ENCODE measurements around the gene RHOB. TPM values are rescaled to one million over a fixed set of nuclear protein-coding genes. Genes with fewer than 3 reads are reported as not detected.

RHOB gene
- total and polyA plus RNA-seq, 2 of the 13 experiments (the other 11 are each of a cell fraction or from before 2014, with no cell fraction given), result 192 to 268 TPM

- Histone ChIP-seq H3K9ac (ENCODE audit: insufficient read depth, low read depth, low read length) (peak overlapping the region; percentile 99), H4K20me1 (ENCODE audit: insufficient read depth, low read length) (peaks cover 37% of the 10 kb centered on the region), H2AFZ (ENCODE audit: low read length) (no peak overlapping the region), H3K4me3 (replicated peaks in 1 of 3; ENCODE audit: insufficient read depth in 1 of 3, low read depth in 2 of 3, low read length in 3 of 3) (peak overlapping the region in 2 of 3 experiments; percentile 78 to 97; a peak in 2 of 6 replicates), H3K4me1 (ENCODE audit: insufficient read depth, low read length) (peaks cover 48% of the 10 kb centered on the region), H3K36me3 (replicated peaks in 1 of 2; ENCODE audit: control insufficient read depth in 1 of 2, insufficient read depth in 2 of 2, low read length in 2 of 2) (peaks cover 2 to 14% of the 10 kb centered on the region in 2 experiments; a peak in 4 of 5 replicates), H3K27ac (ENCODE audit: extremely low read length, insufficient read depth, low read length) (peak overlapping the region; percentile 92), H3K27me3 (ENCODE audit: control insufficient read depth in 1 of 2, insufficient read depth in 2 of 2, low read length in 2 of 2) (no peaks in the 10 kb centered on the region; a peak in 1 of 5 replicates), H3K9me3 (ENCODE audit: low read length) (no peaks in the 10 kb centered on the region), H3K79me2 (ENCODE audit: insufficient read depth, low read length) (peaks cover 35% of the 10 kb centered on the region), H3K4me2 (ENCODE audit: low read depth, low read length) (peak overlapping the region; percentile 85)
- DNase-seq (ENCODE audit: low spot score) (peak; percentile 87), ATAC-seq (peak; percentile 10), FAIRE-seq (peak; percentile 77)
- BruUV-seq (replicated peaks), result no TSS peak
- WGBS (ENCODE audit: low lambda C conversion rate), result 11% methylated on average over 6 of the region's 6 CpGs
- ChIA-PET CTCF (ENCODE audit: low intra/inter-chr PET ratio, low total read pairs) (interaction anchor here (1.2 to 2.0 kb wide), 2 partner anchors 75 to 185 kb away, joined by 3 to 5 read pairs; no protein-coding TSS in a partner anchor), POLR2A (interaction anchor here (0.7 to 18.3 kb wide), 31 partner anchors 8 to 217 kb away, joined by 3 to 1537 read pairs (median 8); partner anchors contain the start of genes GDF7 and HS1BP3)
- in situ Hi-C loops (cut with HindIII; ENCODE audit: extremely low pct_ligation_motif_present, low pct_unique_long_range_greater_than_20kb), result loop anchor here (5.0 kb wide), 1 partner anchor 37 kb away; no protein-coding TSS in a partner anchor
- intact Hi-C loops (cut with micrococcal nuclease; ENCODE audit: unreplicated experiment), result loop anchor here (1.0 kb wide), 4 partner anchors 75 to 143 kb away; no protein-coding TSS in a partner anchor
- TF ChIP-seq LCORL (IDR thresholded peaks at IDR 0.05) (no peak), LCORL (CRISPR knock-in tag; IDR thresholded peaks at IDR 0.05) (peak; percentile 55; the same call in 1 of the 2 replicates), ZNF414 (CRISPR knock-in tag; IDR thresholded peaks at IDR 0.05) (peak; percentile 64; the same call in 1 of the 2 replicates), FOXK1 (CRISPR knock-in tag; IDR thresholded peaks at IDR 0.05; ENCODE audit: borderline replicate concordance, low read depth) (peak; percentile 12; the same call in 1 of the 2 replicates), ZSCAN30 (CRISPR knock-in tag; IDR thresholded peaks at IDR 0.05) (no peak), ZNF703 (CRISPR knock-in tag; IDR thresholded peaks at IDR 0.05; ENCODE audit: borderline replicate concordance) (no peak), PITX1 (CRISPR knock-in tag; IDR thresholded peaks at IDR 0.05) (0 out of 2 replicates have a peak, but pooled peaks have one; percentile 47), ZNF572 (CRISPR knock-in tag; IDR thresholded peaks at IDR 0.05) (no peak), ZNF281 (CRISPR knock-in tag; IDR thresholded peaks at IDR 0.05; ENCODE audit: borderline replicate concordance) (peak; percentile 75), ZNF724P (CRISPR knock-in tag; IDR thresholded peaks at IDR 0.05; ENCODE audit: borderline replicate concordance) (0 out of 2 replicates have a peak, but pooled peaks have one; percentile 73), ZFP90 (CRISPR knock-in tag; IDR thresholded peaks at IDR 0.05; ENCODE audit: borderline replicate concordance) (peak; percentile 96), TOPORS (CRISPR knock-in tag; IDR thresholded peaks at IDR 0.05) (peak; percentile 69; the same call in 1 of the 2 replicates), TMF1 (CRISPR knock-in tag; IDR thresholded peaks at IDR 0.05; ENCODE audit: low read depth) (no peak; the same call in 1 of the 2 replicates), KAT8 (CRISPR knock-in tag; IDR thresholded peaks at IDR 0.05) (no peak), KMT2A (CRISPR knock-in tag; IDR thresholded peaks at IDR 0.05) (no peak), MBNL3 (CRISPR knock-in tag; conservative IDR thresholded peaks at IDR 0.05) (no peak), STAG1 (CRISPR knock-in tag; IDR thresholded peaks at IDR 0.05) (peak; percentile 21), IRF2 (CRISPR knock-in tag; IDR thresholded peaks at IDR 0.05) (0 out of 2 replicates have a peak, but pooled peaks have one; percentile 18), PRPF4 (IDR thresholded peaks at IDR 0.05; ENCODE audit: low read depth, low read length, poor library complexity, severe bottlenecking) (no peak), TOE1 (CRISPR knock-in tag; IDR thresholded peaks at IDR 0.05) (no peak), ZBTB7A (CRISPR knock-in tag; IDR thresholded peaks at IDR 0.05) (no peak; the same call in 1 of the 2 replicates), PAF1 (CRISPR knock-in tag; IDR thresholded peaks at IDR 0.05) (no peak)
Observed at GRCh38 chr2:20450201-20450999, 3.5 kb downstream of the RHOB start.
